GM23338 (cell line): ENCODE measurements around the gene LEMD2. TPM values are rescaled to one million over a fixed set of nuclear protein-coding genes. Genes with fewer than 3 reads are reported as not detected.

Source experiments
- ATAC-seq: fragments of 200-7000 bp; cut with Tn5 transposase; 3 replicates; pipeline ENCODE4 v1.9.1; 2020
- DNase-seq: peaks from one replicate; pipeline ENCODE4 v3.0.0-alpha.2; 2015; ENCODE audit warnings: low spot score
- H2AFZ ChIP-seq: fragments of 200-600 bp; sonication (generic); 2 replicates; pipeline ENCODE4 v1.8.0; 2016; ENCODE audit warnings: antibody characterized with exemption, mild to moderate bottlenecking, moderate library complexity
- H3F3A ChIP-seq: fragments of 200-600 bp; sonication (generic); replicated peaks from 2 replicates; pipeline ENCODE4 v1.8.0; 2017; ENCODE audit warnings: antibody characterized with exemption, mixed run types, low read depth
- H3K27ac ChIP-seq: fragments of 200-600 bp; sonication (generic); 2 replicates; pipeline ENCODE4 v1.6.1; 2016; ENCODE audit warnings: low read depth
- H3K27me3 ChIP-seq: fragments of 200-600 bp; sonication (generic); 2 replicates; pipeline ENCODE4 v1.8.0; 2016; ENCODE audit warnings: mild to moderate bottlenecking, mixed run types, moderate library complexity; ENCODE audit not compliant: insufficient read depth
- H3K36me3 ChIP-seq: fragments of 200-600 bp; sonication (generic); 2 replicates; pipeline ENCODE4 v1.8.0; 2016; ENCODE audit warnings: mild to moderate bottlenecking; ENCODE audit not compliant: insufficient read depth
- H3K4me1 ChIP-seq: fragments of 200-600 bp; sonication (generic); 2 replicates; pipeline ENCODE4 v1.8.0; 2016; ENCODE audit warnings: mild to moderate bottlenecking, moderate library complexity; ENCODE audit not compliant: insufficient read depth
- H3K4me2 ChIP-seq: fragments of 200-600 bp; sonication (generic); 2 replicates; pipeline ENCODE4 v1.7.1; 2017; ENCODE audit warnings: mixed run types
- H3K4me3 ChIP-seq: fragments of 200-600 bp; sonication (generic); 2 replicates; pipeline ENCODE4 v1.6.1; 2016; ENCODE audit warnings: mixed run types
- H3K79me2 ChIP-seq: fragments of 200-600 bp; sonication (generic); replicated peaks from 2 replicates; pipeline ENCODE4 v1.8.0; 2017; ENCODE audit warnings: mild to moderate bottlenecking; ENCODE audit not compliant: insufficient read depth
- H3K9me2 ChIP-seq: fragments of 200-600 bp; sonication (generic); 2 replicates; pipeline ENCODE4 v1.8.0; 2017; ENCODE audit not compliant: insufficient read depth
- H4K20me1 ChIP-seq: fragments of 200-600 bp; sonication (generic); replicated peaks from 2 replicates; pipeline ENCODE4 v1.8.0; 2017; ENCODE audit warnings: mild to moderate bottlenecking; ENCODE audit not compliant: insufficient read depth
- H3K27ac Mint-ChIP-seq: 2 replicates; pipeline ENCODE4 v1.8.0; 2020; ENCODE audit warnings: inconsistent platforms, mild to moderate bottlenecking, moderate library complexity, mixed read lengths
- H3K27me3 Mint-ChIP-seq: 3 replicates; pipeline ENCODE4 v1.8.0; 2022; ENCODE audit warnings: low read depth, mild to moderate bottlenecking, moderate library complexity, mixed read lengths, inconsistent platforms; ENCODE audit not compliant: insufficient read depth, poor library complexity
- H3K36me3 Mint-ChIP-seq: 3 replicates; pipeline ENCODE4 v1.8.0; 2021; ENCODE audit warnings: low read depth, mild to moderate bottlenecking, inconsistent platforms, moderate library complexity, mixed read lengths
- H3K4me1 Mint-ChIP-seq: 3 replicates; pipeline ENCODE4 v1.8.0; 2020; ENCODE audit warnings: mild to moderate bottlenecking, inconsistent platforms, mixed read lengths
- H3K4me3 Mint-ChIP-seq: 3 replicates; pipeline ENCODE4 v1.8.0; 2021; ENCODE audit warnings: moderate library complexity, mild to moderate bottlenecking, inconsistent platforms, mixed read lengths
- H3K9me3 Mint-ChIP-seq: 3 replicates; pipeline ENCODE4 v1.8.0; 2020; ENCODE audit warnings: moderate library complexity, mild to moderate bottlenecking, inconsistent platforms, mixed read lengths
- CREB1 ChIP-seq: fragments of 250-450 bp; sonication (Bioruptor Pico); IDR thresholded peaks from 2 replicates; pipeline ENCODE4 v1.5.0; 2020; ENCODE audit warnings: low read depth, mild to moderate bottlenecking, moderate library complexity
- CTCF ChIP-seq, 2 experiments: fragments of 200-600 bp in 1 of 2; sonication (generic) in 1 of 2; conservative IDR thresholded peaks; 2 replicates each; pipeline versions ENCODE4 v1.5.1 to v1.6.1; 2016 to 2017; ENCODE audit warnings: antibody characterized with exemption in 2 of 2, low read depth in 2 of 2, mild to moderate bottlenecking in 2 of 2, moderate library complexity in 1 of 2
- ETS1 ChIP-seq: IDR thresholded peaks from 2 replicates; pipeline ENCODE4 v1.6.1; 2016; ENCODE audit warnings: antibody characterized with exemption
- EZH2 ChIP-seq: fragments of 200-600 bp; sonication (generic); IDR thresholded peaks from one replicate; pipeline ENCODE4 v1.8.0; 2017; ENCODE audit warnings: antibody characterized with exemption, mild to moderate bottlenecking, low read depth; ENCODE audit not compliant: unreplicated experiment
- EZH2phosphoT487 ChIP-seq: fragments of 200-600 bp; sonication (generic); IDR thresholded peaks from one replicate; pipeline ENCODE4 v1.8.1; 2018; ENCODE audit warnings: antibody characterized with exemption; ENCODE audit not compliant: unreplicated experiment
- JUNB ChIP-seq: IDR thresholded peaks from one replicate; pipeline ENCODE4 v1.6.1; 2016; ENCODE audit warnings: antibody characterized with exemption; ENCODE audit not compliant: unreplicated experiment
- NANOG ChIP-seq: IDR thresholded peaks from 2 replicates; pipeline ENCODE4 v1.6.1; 2016; ENCODE audit warnings: antibody characterized with exemption, borderline replicate concordance
- POLR2AphosphoS5 ChIP-seq: IDR thresholded peaks from 2 replicates; pipeline ENCODE4 v1.6.1; 2016; ENCODE audit warnings: antibody characterized with exemption, low read depth
- REST ChIP-seq: IDR thresholded peaks from one replicate; pipeline ENCODE4 v1.6.1; 2018; ENCODE audit warnings: antibody characterized with exemption; ENCODE audit not compliant: unreplicated experiment
- STAT1 ChIP-seq: IDR thresholded peaks from one replicate; pipeline ENCODE4 v1.6.1; 2016; ENCODE audit warnings: antibody characterized with exemption; ENCODE audit not compliant: unreplicated experiment
- ZNF114 ChIP-seq: fragments of 250-450 bp; sonication (Bioruptor Pico); IDR thresholded peaks from 2 replicates; pipeline ENCODE4 v1.5.0; 2020; ENCODE audit warnings: mild to moderate bottlenecking, moderate library complexity
- ZNF331 ChIP-seq: fragments of 250-450 bp; sonication (Bioruptor Pico); IDR thresholded peaks from 2 replicates; pipeline ENCODE4 v1.5.0; 2020; ENCODE audit warnings: low read depth, mild to moderate bottlenecking, moderate library complexity
- ZNF462 ChIP-seq: fragments of 250-450 bp; sonication (Bioruptor Pico); IDR thresholded peaks from 2 replicates; pipeline ENCODE4 v1.5.0; 2020; ENCODE audit warnings: mild to moderate bottlenecking, moderate library complexity
- polyA plus RNA-seq: library from polyadenylated mRNA; unstranded; fragments of >200 nt; fragmentation: Nextera tagmentation; extraction: Ambion mirVana; gene quantifications from 2 replicates; pipeline ENCODE4 v1.2.1, GENCODE V29; 2016
- total RNA-seq: library from RNA; depleted of rRNA; stranded (reverse); fragments of >200 nt; shearing (Covaris generic); gene quantifications from 2 replicates; pipeline ENCODE4 v1.2.3, GENCODE V29; 2014

LEMD2 gene
- total and polyA plus RNA-seq, 2 experiments from 2014 or later, result 28.6 to 64.7 TPM

- TF ChIP-seq CTCF (conservative IDR thresholded peaks at IDR 0.05; ENCODE audit: low read depth in 2 of 2), result no peak
- no peak for TF ChIP-seq NANOG
- no peak for TF ChIP-seq REST
- TF ChIP-seq EZH2phosphoT487, result no peak
- TF ChIP-seq CREB1 (CRISPR knock-in tag), result no peak
- TF ChIP-seq ZNF331, result no peak
- no peak for TF ChIP-seq ZNF462 (CRISPR knock-in tag)
- no peak for TF ChIP-seq POLR2AphosphoS5
- no peak for TF ChIP-seq JUNB
- no peak for TF ChIP-seq ZNF114
- TF ChIP-seq STAT1, result no peak
- TF ChIP-seq ETS1, result no peak
- no peak for TF ChIP-seq EZH2
Measured at GRCh38 chr6:33754222-33754621, 34.7 kb downstream of the LEMD2 start.

More at GRCh38 chr6:33754222-33754621, 34.7 kb downstream of the LEMD2 start:
- no peaks in the 10 kb centered on the region; the same call in 2 of the 3 replicates for H3K9me3 Mint-ChIP-seq
- Histone ChIP-seq H3K4me3 (no peak overlapping the region), H3F3A (0 out of 2 replicates have a peak, but pooled peaks cover 3% of the 10 kb centered on the region), H2AFZ (no peak overlapping the region), H3K27me3 (no peaks in the 10 kb centered on the region), H3K4me1 (no peaks in the 10 kb centered on the region), H3K27ac (no peak overlapping the region), H3K79me2 (no peaks in the 10 kb centered on the region), H3K36me3 (no peaks in the 10 kb centered on the region), H3K4me2 (no peak overlapping the region), H4K20me1 (no peaks in the 10 kb centered on the region), H3K9me2 (no peaks in the 10 kb centered on the region)
- no peak overlapping the region for H3K27ac Mint-ChIP-seq
- no peak overlapping the region for H3K4me3 Mint-ChIP-seq
- peaks cover 10% of the 10 kb centered on the region for H3K27me3 Mint-ChIP-seq
- DNase-seq (no peak), ATAC-seq (no peak)
- H3K4me1 Mint-ChIP-seq, result peaks cover 8% of the 10 kb centered on the region
- H3K36me3 Mint-ChIP-seq, result no peaks in the 10 kb centered on the region
